Measurements from ENCODE around the gene LDLRAD3.
"Not testable (repeated sequence)": the region's sequence is repeated elsewhere in the genome, so short reads cannot be mapped to it uniquely, and the experiment has no call there.

The LDLRAD3 gene

GRCh38 chr11:35943713-35944502, at the start of gene LDLRAD3:
Gene LDLRAD3, plus strand, starts transcription at chr11:35944062. Its CDS starts 37 bp downstream, at chr11:35944099.
- no peak for TF ChIP-seq CTCF (IDR thresholded peaks at IDR 0.05; ENCODE audit: low read depth, low read length)
- peak; percentile 48 for DNase-seq (ENCODE audit: extremely low read depth, low read depth)

GRCh38 chr11:35897019-35897418, 46.8 kb upstream of the LDLRAD3 start:
- no peak for DNase-seq (ENCODE audit: extremely low read depth, low read depth)
- TF ChIP-seq CTCF (IDR thresholded peaks at IDR 0.05; ENCODE audit: low read depth, low read length) = no peak

GRCh38 chr11:35902961-35903360, 40.9 kb upstream of the LDLRAD3 start:
- no peak for TF ChIP-seq CTCF (IDR thresholded peaks at IDR 0.05; ENCODE audit: low read depth, low read length)
- DNase-seq (ENCODE audit: extremely low read depth, low read depth) = no peak

- TF ChIP-seq CTCF (IDR thresholded peaks at IDR 0.05; ENCODE audit: low read depth, low read length) = no peak
- DNase-seq (ENCODE audit: extremely low read depth, low read depth) = no peak
These were observed 38.1 kb upstream of the LDLRAD3 start for GRCh38 chr11:35905646-35906276.

GRCh38 chr11:35906277-35906661, 37.6 kb upstream of the LDLRAD3 start:
- no peak for DNase-seq (ENCODE audit: extremely low read depth, low read depth)
- TF ChIP-seq CTCF (IDR thresholded peaks at IDR 0.05; ENCODE audit: low read depth, low read length) = no peak

- no peak for TF ChIP-seq CTCF (IDR thresholded peaks at IDR 0.05; ENCODE audit: low read depth, low read length)
- DNase-seq (ENCODE audit: extremely low read depth, low read depth) = no peak
These were observed 37.2 kb upstream of the LDLRAD3 start for GRCh38 chr11:35906681-35907080.

GRCh38 chr11:35907648-35908431, 36.0 kb upstream of the LDLRAD3 start:
- no peak for TF ChIP-seq CTCF (IDR thresholded peaks at IDR 0.05; ENCODE audit: low read depth, low read length)
- no peak for DNase-seq (ENCODE audit: extremely low read depth, low read depth)

GRCh38 chr11:35908432-35908771, 35.5 kb upstream of the LDLRAD3 start:
- not testable (repeated sequence) for DNase-seq (ENCODE audit: extremely low read depth, low read depth)
